ENCODE data around the gene BANP. TPM values are rescaled to one million over a fixed set of nuclear protein-coding genes. Genes with fewer than 3 reads are reported as not detected.

The BANP gene
- total and polyA plus RNA-seq, 2 experiments from 2014 or later: 22.8 to 23.8 TPM

GRCh38 chr16:87968541-87968940 lies 17.3 kb downstream of the BANP start:
- TF ChIP-seq CTCF (IDR thresholded peaks at IDR 0.05; ENCODE audit: poor library complexity) (no peak), EZH2phosphoT487 (IDR thresholded peaks at IDR 0.05; ENCODE audit: low read depth, severe bottlenecking, unreplicated experiment) (no peak), EZH2 (IDR thresholded peaks at IDR 0.05; ENCODE audit: borderline replicate concordance) (no peak)
- no peaks in the 10 kb centered on the region for H3K9me2 ChIP-seq (replicated peaks; ENCODE audit: insufficient read depth)
- no peak for DNase-seq (ENCODE audit: low spot score)
- H3K4me1 ChIP-seq (ENCODE audit: insufficient read depth): peaks cover 12% of the 10 kb centered on the region
- WGBS (ENCODE audit: low lambda C conversion rate, missing lambda C conversion rate): 43% methylated on average over 7 of the region's 7 CpGs
- H3K36me3 ChIP-seq (replicated peaks; ENCODE audit: insufficient read depth, low read depth): no peaks in the 10 kb centered on the region
- no peak overlapping the region for H3K4me2 ChIP-seq
- H3K79me2 ChIP-seq: peaks cover 85% of the 10 kb centered on the region
- peak overlapping the region; percentile 16 for H3K27ac ChIP-seq
- peaks cover 11% of the 10 kb centered on the region for H3K9me3 ChIP-seq (ENCODE audit: low read depth)
- no peaks in the 10 kb centered on the region for H3K27me3 ChIP-seq
- H4K20me1 ChIP-seq (ENCODE audit: insufficient read depth, poor library complexity, severe bottlenecking): no peaks in the 10 kb centered on the region
- H3K4me3 ChIP-seq: no peak overlapping the region
- no peak overlapping the region for H2AFZ ChIP-seq

GRCh38 chr16:87970186-87970585 lies 19.0 kb downstream of the BANP start:
- Histone ChIP-seq H3K36me3 (replicated peaks; ENCODE audit: insufficient read depth, low read depth) (no peaks in the 10 kb centered on the region), H2AFZ (no peak overlapping the region), H3K27me3 (no peaks in the 10 kb centered on the region), H3K4me3 (no peak overlapping the region), H3K27ac (no peak overlapping the region), H3K9me3 (ENCODE audit: low read depth) (peaks cover 11% of the 10 kb centered on the region), H4K20me1 (ENCODE audit: insufficient read depth, poor library complexity, severe bottlenecking) (no peaks in the 10 kb centered on the region), H3K4me2 (no peak overlapping the region), H3K9me2 (replicated peaks; ENCODE audit: insufficient read depth) (no peaks in the 10 kb centered on the region), H3K79me2 (peaks cover 84% of the 10 kb centered on the region), H3K4me1 (ENCODE audit: insufficient read depth) (peaks cover 12% of the 10 kb centered on the region)
- TF ChIP-seq EZH2 (IDR thresholded peaks at IDR 0.05; ENCODE audit: borderline replicate concordance) (no peak), CTCF (IDR thresholded peaks at IDR 0.05; ENCODE audit: poor library complexity) (no peak), EZH2phosphoT487 (IDR thresholded peaks at IDR 0.05; ENCODE audit: low read depth, severe bottlenecking, unreplicated experiment) (no peak)
- no peak for DNase-seq (ENCODE audit: low spot score)
- 63% methylated on average over 3 of the region's 3 CpGs for WGBS (ENCODE audit: low lambda C conversion rate, missing lambda C conversion rate)

GRCh38 chr16:87971933-87972332 lies 20.7 kb downstream of the BANP start:
- Histone ChIP-seq H3K4me2 (no peak overlapping the region), H3K27ac (no peak overlapping the region), H3K79me2 (peaks cover 70% of the 10 kb centered on the region), H4K20me1 (ENCODE audit: insufficient read depth, poor library complexity, severe bottlenecking) (no peaks in the 10 kb centered on the region), H3K9me2 (replicated peaks; ENCODE audit: insufficient read depth) (no peaks in the 10 kb centered on the region), H3K4me1 (ENCODE audit: insufficient read depth) (peaks cover 5% of the 10 kb centered on the region), H3K4me3 (peak overlapping the region; percentile 4), H3K27me3 (no peaks in the 10 kb centered on the region), H2AFZ (no peak overlapping the region), H3K9me3 (ENCODE audit: low read depth) (peaks cover 11% of the 10 kb centered on the region), H3K36me3 (replicated peaks; ENCODE audit: insufficient read depth, low read depth) (no peaks in the 10 kb centered on the region)
- 100% methylated on average over 2 of the region's 2 CpGs for WGBS (ENCODE audit: low lambda C conversion rate, missing lambda C conversion rate)
- no peak for DNase-seq (ENCODE audit: low spot score)
- no peak for TF ChIP-seq EZH2 (IDR thresholded peaks at IDR 0.05; ENCODE audit: borderline replicate concordance)
- no peak for TF ChIP-seq EZH2phosphoT487 (IDR thresholded peaks at IDR 0.05; ENCODE audit: low read depth, severe bottlenecking, unreplicated experiment)
- TF ChIP-seq CTCF (IDR thresholded peaks at IDR 0.05; ENCODE audit: poor library complexity): no peak

- Histone ChIP-seq H3K4me1 (ENCODE audit: insufficient read depth) (no peaks in the 10 kb centered on the region), H3K9me2 (replicated peaks; ENCODE audit: insufficient read depth) (no peaks in the 10 kb centered on the region), H3K27ac (no peak overlapping the region), H3K79me2 (peaks cover 57% of the 10 kb centered on the region), H4K20me1 (ENCODE audit: insufficient read depth, poor library complexity, severe bottlenecking) (no peaks in the 10 kb centered on the region), H3K4me2 (no peak overlapping the region), H3K36me3 (replicated peaks; ENCODE audit: insufficient read depth, low read depth) (no peaks in the 10 kb centered on the region), H2AFZ (no peak overlapping the region), H3K9me3 (ENCODE audit: low read depth) (peaks cover 11% of the 10 kb centered on the region), H3K4me3 (no peak overlapping the region), H3K27me3 (no peaks in the 10 kb centered on the region)
- no peak for DNase-seq (ENCODE audit: low spot score)
- WGBS (ENCODE audit: low lambda C conversion rate, missing lambda C conversion rate): 95% methylated on average over 3 of the region's 3 CpGs
- no peak for TF ChIP-seq CTCF (IDR thresholded peaks at IDR 0.05; ENCODE audit: poor library complexity)
- TF ChIP-seq EZH2phosphoT487 (IDR thresholded peaks at IDR 0.05; ENCODE audit: low read depth, severe bottlenecking, unreplicated experiment): no peak
- TF ChIP-seq EZH2 (IDR thresholded peaks at IDR 0.05; ENCODE audit: borderline replicate concordance): no peak
Measured at GRCh38 chr16:87973717-87974116, 22.5 kb downstream of the BANP start.
